A549 treated with Mapracorat at 1 μM for 4 hours (cell line): Measurements from ENCODE around the gene RIPPLY2. TPM values are rescaled to one million over a fixed set of nuclear protein-coding genes. Genes with fewer than 3 reads are reported as not detected.

Experiments used
- total RNA-seq: library from RNA; stranded (reverse); fragments of 200-300 nt; extraction: Qiagen RNA extraction; gene quantifications from 5 replicates; pipeline ENCODE4 v1.2.3, GENCODE V29; 2022

The RIPPLY2 gene
- total RNA-seq = 0.13 to 0.99 TPM (median 0.31 TPM) in 4 of 5 replicates, not detected in the other

GRCh38 chr6:83853178-83854000, at the start of gene RIPPLY2:
Gene RIPPLY2 (plus strand): TSS chr6:83853360. CDS start chr6:83853417, 57 bp downstream.

GRCh38 chr6:83859410-83860358, 6.5 kb downstream of the RIPPLY2 start, which contains the start of gene CYB5R4:
Gene CYB5R4 (plus strand): TSS chr6:83859689. CDS start chr6:83859783, 94 bp downstream.

Other genes starting within 250 kb of the RIPPLY2 start
- 0.05 to 0.45 TPM (median 0.12 TPM) in 5 replicates for gene SNAP91, start 144.3 kb upstream of the RIPPLY2 start, total RNA-seq
- gene CYB5R4, start 6.3 kb downstream of the RIPPLY2 start, total RNA-seq = 19.0 to 25.9 TPM (median 22.8 TPM) in 5 replicates
- gene MRAP2, start 180.4 kb downstream of the RIPPLY2 start, total RNA-seq = 1.2 to 2.0 TPM (median 1.7 TPM) in 5 replicates